Measurements from ENCODE around the gene C5orf24. TPM values are rescaled to one million over a fixed set of nuclear protein-coding genes. Genes with fewer than 3 reads are reported as not detected.
"Not testable (repeated sequence)": the region's sequence is repeated elsewhere in the genome, so short reads cannot be mapped to it uniquely, and the experiment has no call there.

C5orf24 gene
- total RNA-seq, 2 experiments from 2014 or later, result 25.8 to 30.5 TPM

DNA sequence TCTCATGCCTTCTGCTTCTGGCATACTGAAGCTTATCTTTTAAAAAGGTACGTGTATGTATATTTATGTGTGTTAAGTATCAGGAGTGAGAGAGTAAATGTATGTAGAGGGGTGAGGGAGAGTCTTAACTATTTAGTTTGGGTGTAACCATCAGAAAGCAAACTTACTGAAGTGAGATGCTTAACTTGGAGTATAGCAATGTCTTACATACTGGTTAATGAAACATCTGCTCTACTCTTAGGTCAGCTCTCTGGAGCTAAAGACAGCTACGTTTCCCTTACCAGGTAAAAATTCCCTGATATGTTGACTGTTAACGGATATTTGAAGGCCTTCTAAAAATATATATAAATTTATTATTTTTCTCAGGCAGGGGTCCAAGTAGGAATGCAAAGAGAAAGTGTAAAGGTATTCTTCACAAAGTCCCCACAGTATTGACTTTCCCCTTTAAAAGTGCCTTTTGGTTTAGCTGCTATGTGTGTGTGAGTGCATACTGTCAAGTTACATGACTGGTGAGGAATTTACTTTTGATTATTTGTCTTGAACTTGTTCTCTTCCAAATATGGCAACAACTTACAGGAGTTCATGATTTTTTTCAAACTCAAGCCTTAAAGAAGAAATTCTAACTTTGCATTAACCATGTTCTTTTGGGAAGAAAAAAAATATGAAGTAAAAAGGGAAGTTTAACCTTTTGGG lies 12.3 kb upstream of the C5orf24 start:
- POLR2A ChIA-PET, result interaction anchor here (1.4 kb wide), 1 partner anchor 9 kb away, joined by 5 read pairs; no protein-coding TSS in a partner anchor
- ATAC-seq, result no peak

DNA sequence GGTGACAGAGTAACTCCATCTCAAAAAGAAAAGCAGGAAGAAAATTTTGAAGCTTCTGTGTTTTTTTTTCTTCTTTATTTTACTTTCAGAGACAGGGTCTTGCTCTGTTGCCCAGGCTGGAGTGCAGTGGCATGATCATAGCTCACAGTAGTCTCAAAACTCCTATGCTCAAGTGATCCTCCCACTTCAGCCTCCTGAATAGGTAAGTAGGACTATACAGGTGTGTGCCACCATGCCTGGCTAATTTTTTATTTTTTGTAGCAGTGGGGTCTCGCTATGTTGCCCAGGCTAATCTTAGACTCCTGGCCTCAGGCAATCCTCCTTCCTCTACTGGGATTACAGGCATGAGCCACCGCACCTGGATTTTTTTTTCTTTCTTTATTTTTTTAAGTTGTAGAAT lies 10.1 kb upstream of the C5orf24 start:
- CTCF ChIA-PET, result interaction anchor here (0.9 kb wide), 1 partner anchor 11 kb away, joined by 3 read pairs; no protein-coding TSS in a partner anchor
- no peaks in the 10 kb centered on the region for H3K9me3 Mint-ChIP-seq (ENCODE audit: insufficient read depth)
- POLR2A ChIA-PET, result interaction anchor here (1.0 kb wide), 1 partner anchor 10 kb away, joined by 3 read pairs; the partner anchor contains the start of gene C5orf24
- ATAC-seq, result no peak
- DNase-seq, result no peak
- H3K4me1 Mint-ChIP-seq (ENCODE audit: low read depth), result no peaks in the 10 kb centered on the region
- no peak overlapping the region for H3K27ac Mint-ChIP-seq
- H3K4me3 Mint-ChIP-seq, result no peak overlapping the region
- peaks cover 17% of the 10 kb centered on the region for H3K36me3 Mint-ChIP-seq (ENCODE audit: low read depth)
- H3K27me3 Mint-ChIP-seq (ENCODE audit: low read depth), result no peaks in the 10 kb centered on the region

More for the DNA sequence above, 12.3 kb upstream of the C5orf24 start:
- CTCF ChIA-PET, result interaction anchor here (2.1 kb wide), 1 partner anchor 11 kb away, joined by 7 read pairs; no protein-coding TSS in a partner anchor
- Mint-ChIP-seq H3K27ac (no peak overlapping the region), H3K4me3 (no peak overlapping the region), H3K4me1 (ENCODE audit: low read depth) (no peaks in the 10 kb centered on the region), H3K27me3 (ENCODE audit: low read depth) (no peaks in the 10 kb centered on the region), H3K9me3 (ENCODE audit: insufficient read depth) (no peaks in the 10 kb centered on the region), H3K36me3 (ENCODE audit: low read depth) (peaks cover 19% of the 10 kb centered on the region)
- DNase-seq, result no peak

DNA sequence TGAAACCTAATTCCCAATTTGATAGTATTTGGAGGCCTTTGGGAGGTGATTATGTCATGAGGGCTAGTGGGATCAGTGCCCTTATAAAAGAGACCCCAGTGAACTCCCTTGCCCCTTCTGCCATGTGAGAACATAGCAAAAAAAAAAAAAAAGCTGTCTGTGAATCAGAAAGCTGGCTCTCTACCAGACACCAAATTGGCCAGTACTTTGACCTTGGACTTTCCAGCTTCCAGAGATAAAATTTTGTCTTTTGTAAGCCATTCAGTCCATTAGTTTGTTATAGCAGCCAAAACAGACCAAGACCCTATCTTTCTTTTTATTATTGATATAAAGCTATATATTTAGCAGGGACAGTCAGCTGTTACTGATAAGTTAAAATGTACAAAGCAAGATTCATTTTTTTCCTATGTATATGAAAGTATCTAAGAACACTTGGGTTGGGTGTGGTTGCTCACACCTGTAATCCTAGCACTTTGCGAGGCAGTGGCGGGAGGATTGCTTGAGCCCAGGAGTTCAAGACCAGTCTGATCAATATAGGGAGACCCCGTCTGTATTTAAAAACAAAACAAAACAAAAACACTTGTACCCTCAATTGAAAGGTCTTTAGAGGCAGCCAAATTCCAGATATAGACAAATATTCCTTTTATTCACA lies 8.1 kb upstream of the C5orf24 start:
- ATAC-seq (no peak), DNase-seq (no peak)
- Mint-ChIP-seq H3K27me3 (ENCODE audit: low read depth) (no peaks in the 10 kb centered on the region), H3K9me3 (ENCODE audit: insufficient read depth) (no peaks in the 10 kb centered on the region), H3K36me3 (ENCODE audit: low read depth) (peaks cover 12% of the 10 kb centered on the region), H3K4me3 (no peak overlapping the region), H3K4me1 (ENCODE audit: low read depth) (no peaks in the 10 kb centered on the region), H3K27ac (no peak overlapping the region)
- ChIA-PET CTCF (no interaction called here), POLR2A (no interaction called here)

DNA sequence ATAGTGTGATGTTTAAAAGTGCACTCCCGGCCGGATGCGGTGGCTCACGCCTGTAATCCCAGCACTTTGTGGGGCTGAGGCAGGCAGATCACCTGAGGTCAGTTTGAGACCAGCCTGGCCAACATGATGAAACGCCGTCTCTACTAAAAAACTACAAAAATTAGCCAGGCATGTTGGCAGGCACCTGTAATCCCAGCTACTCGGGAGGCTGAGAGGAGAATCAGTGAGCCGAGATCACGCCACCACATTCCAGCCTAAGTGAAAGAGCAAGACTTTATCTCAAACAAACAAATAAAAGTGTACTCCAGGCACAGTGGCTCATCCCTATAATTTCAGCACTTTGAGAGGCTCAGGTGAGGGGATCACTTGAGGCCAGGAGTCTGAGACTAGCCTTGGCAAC lies 7.4 kb upstream of the C5orf24 start:
- H3K36me3 Mint-ChIP-seq (ENCODE audit: low read depth), result peaks cover 12% of the 10 kb centered on the region

DNA sequence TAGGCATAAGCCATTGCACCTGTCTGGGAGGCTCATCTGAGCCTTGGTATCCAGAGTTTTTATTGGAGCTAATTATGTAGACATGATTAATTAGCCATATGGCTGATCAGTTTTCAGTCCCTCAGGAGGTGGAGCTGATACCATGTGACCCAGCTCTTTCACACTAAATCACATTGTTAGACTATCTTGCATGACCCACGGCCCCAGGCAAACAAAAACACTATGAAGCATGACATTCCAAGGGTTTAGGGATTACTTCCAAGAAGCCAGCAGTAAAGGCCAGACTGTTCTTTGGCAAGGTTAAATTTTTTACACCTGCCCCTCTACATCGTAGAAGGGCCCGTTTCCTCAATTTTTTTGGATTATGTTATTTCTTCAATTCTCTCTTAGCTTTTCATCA lies 5.0 kb upstream of the C5orf24 start:
- ChIA-PET POLR2A (interaction anchor here (1.5 kb wide), 1 partner anchor 33 kb away, joined by 4 read pairs; no protein-coding TSS in a partner anchor), CTCF (interaction anchor here (0.5 to 0.9 kb wide), 2 partner anchors 75 to 106 kb away, joined by 3 read pairs; no protein-coding TSS in a partner anchor)
- no peak for DNase-seq
- H3K27me3 Mint-ChIP-seq (ENCODE audit: low read depth), result no peaks in the 10 kb centered on the region
- no peak overlapping the region for H3K4me3 Mint-ChIP-seq
- H3K36me3 Mint-ChIP-seq (ENCODE audit: low read depth), result peaks cover 17% of the 10 kb centered on the region
- no peaks in the 10 kb centered on the region for H3K9me3 Mint-ChIP-seq (ENCODE audit: insufficient read depth)
- no peak overlapping the region for H3K27ac Mint-ChIP-seq
- H3K4me1 Mint-ChIP-seq (ENCODE audit: low read depth), result peaks cover 9% of the 10 kb centered on the region
- ATAC-seq, result no peak

More for the DNA sequence above, 7.4 kb upstream of the C5orf24 start:
- H3K9me3 Mint-ChIP-seq (ENCODE audit: insufficient read depth); DNase-seq; H3K4me1 Mint-ChIP-seq (ENCODE audit: low read depth); POLR2A ChIA-PET; H3K27me3 Mint-ChIP-seq (ENCODE audit: low read depth); CTCF ChIA-PET; ATAC-seq; H3K4me3 Mint-ChIP-seq: not testable (repeated sequence)
- peak overlapping the region; percentile 5 for H3K27ac Mint-ChIP-seq

DNA sequence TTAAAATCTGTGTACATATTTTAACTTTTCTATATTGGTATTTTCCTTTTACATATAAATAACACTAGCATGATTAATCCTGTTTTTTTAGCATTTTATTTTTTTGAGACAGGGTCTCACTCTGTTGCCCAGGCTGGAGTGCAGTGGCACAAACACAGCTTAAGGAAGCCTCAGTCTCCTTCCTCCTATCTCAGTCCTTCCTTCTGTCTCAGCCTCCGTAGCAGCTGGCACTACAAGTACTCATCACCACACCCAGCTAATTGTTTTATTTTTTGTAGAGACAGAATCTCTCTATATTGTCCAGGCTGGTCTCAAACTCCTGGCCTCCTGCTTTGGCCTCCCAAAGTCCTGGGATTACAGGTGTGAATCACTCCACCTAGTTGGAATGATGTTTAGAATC lies 1.5 kb upstream of the C5orf24 start:
- Mint-ChIP-seq H3K36me3 (ENCODE audit: low read depth) (peaks cover 29% of the 10 kb centered on the region), H3K4me3 (no peak overlapping the region), H3K9me3 (ENCODE audit: insufficient read depth) (no peaks in the 10 kb centered on the region), H3K27me3 (ENCODE audit: low read depth) (no peaks in the 10 kb centered on the region), H3K4me1 (ENCODE audit: low read depth) (peaks cover 24% of the 10 kb centered on the region), H3K27ac (peak overlapping the region; percentile 61)
- ChIA-PET CTCF (interaction anchor here (1.8 to 2.6 kb wide), 3 partner anchors 10 to 105 kb away, joined by 5 to 21 read pairs (median 7); partner anchors contain the start of gene PCBD2), POLR2A (interaction anchor here (0.6 to 2.1 kb wide), 3 partner anchors 60 to 324 kb away, joined by 3 to 19 read pairs (median 7); partner anchors contain the start of genes CAMLG and PCBD2)
- DNase-seq (no peak), ATAC-seq (no peak)

DNA sequence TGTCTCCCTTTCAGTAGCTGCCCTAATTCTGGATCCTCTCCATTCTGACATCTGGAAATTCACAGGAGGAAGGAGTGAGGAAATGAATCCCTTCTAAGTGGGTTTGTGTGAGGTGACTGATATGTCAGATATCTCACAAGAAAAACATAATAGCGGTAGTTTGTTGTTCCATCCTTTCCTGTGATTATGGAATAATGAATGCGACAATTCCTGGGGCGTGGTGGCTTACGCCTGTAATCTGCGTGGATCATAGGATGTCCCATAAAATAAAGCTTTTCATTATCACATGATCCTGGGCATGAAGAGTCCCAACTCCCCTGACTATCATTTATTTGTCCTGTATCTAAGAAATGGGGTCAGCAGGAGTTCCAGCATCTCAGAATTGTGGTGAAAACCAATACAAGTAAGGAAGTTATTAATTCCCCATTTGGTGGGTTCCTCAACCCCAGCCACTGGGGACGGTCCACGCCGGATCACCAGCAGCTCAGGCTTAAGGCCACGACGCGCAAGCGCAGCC lies 375 bp upstream of the C5orf24 start:
- ATAC-seq, result no peak
- ChIA-PET CTCF (interaction anchor here (0.8 to 2.6 kb wide), 10 partner anchors 11 to 107 kb away, joined by 3 to 21 read pairs (median 4); partner anchors contain the start of genes CAMLG, DDX46, PCBD2 and TXNDC15), POLR2A (interaction anchor here (0.6 to 2.1 kb wide), 17 partner anchors 10 to 619 kb away, joined by 3 to 19 read pairs (median 4); partner anchors contain the start of genes CAMLG, CDKL3, DDX46 and PCBD2)
- H3K36me3 Mint-ChIP-seq (ENCODE audit: low read depth), result peaks cover 29% of the 10 kb centered on the region
- H3K27ac Mint-ChIP-seq, result peak overlapping the region; percentile 96
- peak overlapping the region; percentile 93 for H3K4me3 Mint-ChIP-seq
- H3K9me3 Mint-ChIP-seq (ENCODE audit: insufficient read depth), result no peaks in the 10 kb centered on the region
- peaks cover 29% of the 10 kb centered on the region for H3K4me1 Mint-ChIP-seq (ENCODE audit: low read depth)
- no peak for DNase-seq
- no peaks in the 10 kb centered on the region for H3K27me3 Mint-ChIP-seq (ENCODE audit: low read depth)

DNA sequence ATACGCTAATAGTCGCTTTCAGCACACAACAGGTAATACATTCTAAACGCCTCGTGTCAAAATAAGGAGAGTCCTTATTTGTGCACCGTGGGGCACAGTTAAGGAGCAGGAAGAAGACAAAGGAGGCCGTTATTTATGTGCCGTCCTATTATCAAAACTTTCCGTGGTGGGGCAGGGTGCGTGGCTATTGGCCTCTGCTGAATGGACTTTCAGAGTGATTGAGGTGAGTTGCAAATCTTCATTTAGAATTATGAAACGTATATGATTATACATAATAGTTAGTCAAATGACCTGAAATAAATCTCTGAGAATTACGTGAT lies 833 bp downstream of the C5orf24 start:
- Mint-ChIP-seq H3K27me3 (ENCODE audit: low read depth) (no peaks in the 10 kb centered on the region), H3K36me3 (ENCODE audit: low read depth) (peaks cover 31% of the 10 kb centered on the region), H3K4me1 (ENCODE audit: low read depth) (peaks cover 39% of the 10 kb centered on the region), H3K27ac (peak overlapping the region; percentile 96), H3K9me3 (ENCODE audit: insufficient read depth) (no peaks in the 10 kb centered on the region), H3K4me3 (peak overlapping the region; percentile 93)
- peak; percentile 15 for ATAC-seq
- ChIA-PET POLR2A (interaction anchor here (0.8 to 1.1 kb wide), 8 partner anchors 8 to 198 kb away, joined by 3 to 8 read pairs (median 4); partner anchors contain the start of genes DDX46, PCBD2 and SEC24A), CTCF (interaction anchor here (0.8 to 1.8 kb wide), 4 partner anchors 9 to 88 kb away, joined by 3 to 10 read pairs (median 3); partner anchors contain the start of genes DDX46, PCBD2 and TXNDC15)
- DNase-seq, result no peak

DNA sequence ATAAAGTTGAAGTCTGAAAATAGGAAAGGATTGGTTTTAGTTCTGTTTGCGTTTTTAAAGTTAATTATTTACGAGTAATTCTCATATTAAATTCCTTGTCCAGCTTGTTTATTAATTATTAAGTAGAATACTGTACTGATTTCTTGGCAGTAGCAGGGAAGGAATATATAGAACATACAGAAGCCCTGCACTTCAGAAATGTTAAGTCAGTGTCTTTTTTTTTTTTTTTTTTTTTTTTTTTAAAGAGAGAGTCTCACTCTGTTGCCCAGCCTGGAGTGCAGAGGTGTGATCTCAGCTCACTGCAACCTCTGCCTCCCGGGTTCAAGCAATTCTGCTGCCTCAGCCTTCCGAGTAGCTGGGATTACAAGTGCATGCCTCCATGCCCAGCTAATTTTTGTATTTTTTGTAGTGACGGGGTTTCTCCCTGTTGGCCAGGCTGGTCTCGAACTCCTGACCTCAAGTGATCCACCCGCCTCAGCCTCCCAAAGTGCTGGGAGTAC lies 3.7 kb downstream of the C5orf24 start:
- not testable (repeated sequence) for DNase-seq; H3K27me3 Mint-ChIP-seq (ENCODE audit: low read depth); H3K4me3 Mint-ChIP-seq; H3K27ac Mint-ChIP-seq; H3K9me3 Mint-ChIP-seq (ENCODE audit: insufficient read depth); ATAC-seq
- ChIA-PET POLR2A (interaction anchor here (0.6 to 2.2 kb wide), 3 partner anchors 25 to 56 kb away, joined by 3 to 9 read pairs (median 3); partner anchors contain the start of genes PCBD2 and TXNDC15), CTCF (interaction anchor here (1.0 kb wide), 1 partner anchor 55 kb away, joined by 4 read pairs; no protein-coding TSS in a partner anchor)
- Mint-ChIP-seq H3K36me3 (ENCODE audit: low read depth) (peaks cover 42% of the 10 kb centered on the region), H3K4me1 (ENCODE audit: low read depth) (peaks cover 57% of the 10 kb centered on the region)

DNA sequence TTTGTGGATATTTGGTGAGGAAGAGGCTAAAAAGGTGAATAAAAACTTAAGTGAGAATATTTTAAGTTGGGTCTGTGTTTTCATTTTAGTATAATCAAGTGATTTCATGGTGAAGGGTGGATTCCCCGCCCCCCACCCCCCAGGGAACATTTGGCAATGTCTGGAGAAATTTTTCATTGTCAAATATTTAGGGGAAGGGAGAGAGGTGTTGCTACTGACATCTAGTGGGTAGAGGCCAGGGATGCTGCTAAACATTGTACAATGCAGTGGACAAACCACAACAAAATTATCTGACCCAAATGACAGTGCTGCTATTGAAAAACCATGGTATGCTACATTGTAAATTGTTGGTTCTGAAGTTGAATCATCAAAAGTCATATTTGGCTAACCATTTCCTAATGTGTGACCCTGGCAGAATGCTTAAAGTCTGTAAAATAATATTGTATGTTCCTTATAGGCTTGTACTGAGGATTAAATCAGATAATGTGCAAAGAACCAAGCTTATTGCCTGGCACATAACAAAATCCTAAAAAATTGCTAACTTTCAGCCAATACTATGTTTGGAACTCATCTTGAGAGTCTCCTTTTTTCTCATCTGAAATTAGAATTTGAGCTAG lies 5.6 kb downstream of the C5orf24 start:
- DNase-seq (no peak), ATAC-seq (no peak)
- ChIA-PET CTCF (interaction anchor here (0.7 to 2.2 kb wide), 6 partner anchors 11 to 226 kb away, joined by 3 to 11 read pairs (median 6); partner anchors contain the start of gene PCBD2), POLR2A (interaction anchor here (0.6 kb wide), 1 partner anchor 64 kb away, joined by 3 read pairs; no protein-coding TSS in a partner anchor)
- H3K4me1 Mint-ChIP-seq (ENCODE audit: low read depth), result peaks cover 56% of the 10 kb centered on the region
- H3K36me3 Mint-ChIP-seq (ENCODE audit: low read depth), result peaks cover 46% of the 10 kb centered on the region
- no peaks in the 10 kb centered on the region for H3K9me3 Mint-ChIP-seq (ENCODE audit: insufficient read depth)
- no peak overlapping the region for H3K4me3 Mint-ChIP-seq
- H3K27ac Mint-ChIP-seq, result peak overlapping the region; percentile 9
- no peaks in the 10 kb centered on the region for H3K27me3 Mint-ChIP-seq (ENCODE audit: low read depth)

DNA sequence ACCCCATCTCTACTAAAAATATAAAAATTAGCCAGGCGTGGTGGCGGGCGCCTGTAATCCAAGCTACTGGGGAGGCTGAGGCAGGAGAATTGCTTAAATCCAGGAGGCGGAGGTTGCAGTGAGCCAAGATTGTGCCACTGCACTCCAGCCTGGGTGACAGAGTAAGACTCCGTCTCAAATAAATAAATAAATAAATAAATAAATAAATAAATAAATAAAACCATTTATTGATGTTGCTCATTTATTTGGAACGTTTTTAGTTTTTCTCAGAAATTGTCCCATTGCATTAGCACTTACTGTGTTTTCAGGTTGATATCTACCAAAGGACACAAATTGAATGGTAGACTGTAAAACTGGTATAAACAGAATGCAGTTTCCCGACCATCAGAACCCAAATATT lies 10.7 kb downstream of the C5orf24 start:
- H3K9me3 Mint-ChIP-seq (ENCODE audit: insufficient read depth); H3K27me3 Mint-ChIP-seq (ENCODE audit: low read depth); H3K27ac Mint-ChIP-seq; CTCF ChIA-PET; DNase-seq; ATAC-seq; H3K4me3 Mint-ChIP-seq: not testable (repeated sequence)
- POLR2A ChIA-PET, result interaction anchor here (2.8 kb wide), 1 partner anchor 11 kb away, joined by 11 read pairs; the partner anchor contains the start of gene C5orf24
- peaks cover 41% of the 10 kb centered on the region for H3K36me3 Mint-ChIP-seq (ENCODE audit: low read depth)
- H3K4me1 Mint-ChIP-seq (ENCODE audit: low read depth), result peaks cover 29% of the 10 kb centered on the region

Data from activated CD8-positive, alpha-beta T cell treated with anti-CD3 and anti-CD28 coated beads, Interleukin-2, amount 10 ng/mL, durations not matched to agents 7 days and 5 days (primary cell).